ENCODE results near the gene POLR1A.

DNA sequence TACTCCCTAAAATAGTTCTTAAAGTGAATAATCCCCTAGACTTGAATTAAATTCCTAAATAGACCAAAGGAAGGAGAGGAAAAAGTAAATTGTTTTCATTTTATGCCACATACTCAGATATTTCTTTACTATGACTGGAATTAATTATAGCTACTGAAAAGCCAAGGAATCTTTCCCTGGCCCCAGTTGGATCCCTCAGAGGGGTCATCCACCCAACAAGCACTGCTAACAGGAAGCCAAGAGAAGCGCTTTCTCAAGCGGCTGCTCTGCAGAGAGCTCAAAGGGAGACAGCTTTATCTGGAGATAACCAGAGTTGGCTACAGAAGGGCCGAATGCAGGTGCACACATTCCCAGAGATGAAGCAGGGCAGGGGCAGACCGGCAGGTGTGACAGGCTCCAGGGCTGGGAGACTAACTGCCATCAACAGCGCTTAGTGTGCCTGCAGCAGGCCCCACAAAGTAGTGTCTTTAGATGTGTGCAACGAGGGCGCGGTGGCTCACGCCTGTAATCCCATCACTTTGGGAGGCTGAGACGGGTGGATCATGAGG is 51.1 kb downstream of the POLR1A start:
- no peak for TF ChIP-seq EP300 (IDR thresholded peaks at IDR 0.05)
- TF ChIP-seq CTCF (IDR thresholded peaks at IDR 0.05), result no peak
- no peak for TF ChIP-seq POLR2A (IDR thresholded peaks at IDR 0.05)
